Esophagus muscularis mucosa (tissue), 4 donors: ENCODE data around the gene C2CD4C. TPM values are rescaled to one million over a fixed set of nuclear protein-coding genes. Genes with fewer than 3 reads are reported as not detected.

Experiments used
- DNase-seq: peaks from one replicate; pipeline ENCODE4 v3.0.0-alpha.2; 2017; ENCODE audit errors: extremely low spot score
- H3K27ac ChIP-seq, 4 donors: fragments of 200-600 bp; sonication (generic); replicated peaks in 1 of 4; 1 replicate in 3 of 4; 2 replicates in 1 of 4; pipeline ENCODE4 v1.5.1; 2016 to 2019; ENCODE audit warnings: mild to moderate bottlenecking in 1 of 4
- H3K27me3 ChIP-seq, 4 donors: fragments of 200-600 bp; sonication (generic); one replicate each; pipeline versions ENCODE4 v1.5.1 to v1.6.0; 2016 to 2019
- H3K36me3 ChIP-seq, 4 donors: fragments of 200-600 bp; sonication (generic); one replicate each; pipeline ENCODE4 v1.5.1; 2016 to 2019
- H3K4me1 ChIP-seq, 4 donors: fragments of 200-600 bp; sonication (generic); one replicate each; pipeline ENCODE4 v1.5.1; 2016 to 2019
- H3K4me3 ChIP-seq, 4 donors: fragments of 200-600 bp; sonication (generic); 1 replicate in 2 of 4; 2 replicates in 2 of 4; pipeline ENCODE4 v1.5.1; 2016 to 2019; ENCODE audit warnings: mild to moderate bottlenecking in 4 of 4, moderate library complexity in 1 of 4
- H3K9me3 ChIP-seq, 4 donors: fragments of 200-600 bp; sonication (generic); 1 replicate in 3 of 4; 2 replicates in 1 of 4; pipeline ENCODE4 v1.5.1; 2016 to 2019
- CTCF ChIP-seq, 3 experiments: fragments of 200-600 bp in 2 of 3; fragments of 450-650 bp in 1 of 3; sonication (generic) in 2 of 3; IDR thresholded peaks; one replicate each; pipeline ENCODE4 v1.5.1; 2017 to 2019; ENCODE audit warnings: antibody characterized with exemption in 3 of 3, mild to moderate bottlenecking in 2 of 3, moderate library complexity in 1 of 3
- EP300 ChIP-seq: sonication (generic); formaldehyde crosslinking; IDR thresholded peaks from one replicate; pipeline ENCODE4 v1.6.1; 2017; ENCODE audit warnings: antibody characterized with exemption
- POLR2A ChIP-seq: fragments of 450-650 bp; IDR thresholded peaks from one replicate; pipeline ENCODE4 v1.6.1; 2017; ENCODE audit warnings: antibody characterized with exemption, moderate library complexity, mild to moderate bottlenecking, low read depth
- POLR2AphosphoS5 ChIP-seq, 2 donors: sonication (generic); formaldehyde crosslinking; IDR thresholded peaks; one replicate each; pipeline ENCODE4 v1.6.1; 2017; ENCODE audit warnings: antibody characterized with exemption in 2 of 2
- WGBS: methylation state at CpG from one replicate; pipeline ENCODE4 v1.1.5; 2018; 5-methylcytosine and 5-hydroxymethylcytosine counted together
- intact Hi-C: fragments of 100-400 bp; cut with DNase I; formaldehyde crosslinking; loops from one replicate; pipeline ENCODE4 v1.15.1; 2023
- total RNA-seq, 4 donors: library from RNA; depleted of rRNA; stranded (reverse); fragments of >200 nt; gene quantifications; one replicate each; pipeline versions ENCODE4 v1.1.0 to v1.2.1, GENCODE V29; 2016

C2CD4C gene
- 1 to 10 TPM in 3 of 4 donors, under 1 TPM in 1; 0.46 to 3.7 (median 1.7) TPM for total RNA-seq

GRCh38 chr19:408902-409515 is at the start of gene C2CD4C:
Gene C2CD4C, minus strand, starts transcription at chr19:409147. Its CDS starts 786 bp downstream, at chr19:408361.
- 3% methylated on average over 14 of the region's 80 CpGs for WGBS
- Histone ChIP-seq H3K27me3 (peaks cover 0 to 75% (median 39%) of the 10 kb centered on the region in 4 donors), H3K27ac (no peak within 1 kb of the TSS), H3K9me3 (no peaks in the 10 kb centered on the region), H3K36me3 (no peaks in the 10 kb centered on the region), H3K4me3 (peak within 1 kb of the TSS; percentile 52 to 66 (median 54)), H3K4me1 (peaks cover 18 to 35% (median 27%) of the 10 kb centered on the region in 4 donors)
- no peak for DNase-seq
- no peak for TF ChIP-seq POLR2A
- TF ChIP-seq EP300 = no peak
- no peak for TF ChIP-seq POLR2AphosphoS5 (IDR thresholded peaks at IDR 0.05)
- no peak for TF ChIP-seq CTCF (IDR thresholded peaks at IDR 0.05)
- intact Hi-C loops = no loop called here

GRCh38 chr19:458091-459042 is 49.4 kb upstream of the C2CD4C start:
- Histone ChIP-seq H3K27ac (no peak overlapping the region), H3K4me1 (peaks cover 12 to 32% (median 27%) of the 10 kb centered on the region in 4 donors), H3K4me3 (no peak overlapping the region), H3K9me3 (no peaks in the 10 kb centered on the region), H3K36me3 (peaks cover 0 to 15% (median 0%) of the 10 kb centered on the region in 4 donors), H3K27me3 (peaks cover 0 to 23% (median 0%) of the 10 kb centered on the region in 4 donors)
- no peak for DNase-seq
- intact Hi-C loops = no loop called here
- WGBS = 95% methylated on average over 89 of the region's 89 CpGs
- TF ChIP-seq CTCF (IDR thresholded peaks at IDR 0.05) = no peak
- TF ChIP-seq POLR2A = no peak

- intact Hi-C loops = no loop called here
- TF ChIP-seq EP300 (no peak), POLR2A (no peak), CTCF (IDR thresholded peaks at IDR 0.05) (no peak), POLR2AphosphoS5 (IDR thresholded peaks at IDR 0.05) (no peak)
- DNase-seq = no peak
Observed at GRCh38 chr19:457636-458035, 48.7 kb upstream of the C2CD4C start.

GRCh38 chr19:456547-457110 is 47.7 kb upstream of the C2CD4C start:
- Histone ChIP-seq H3K27ac (no peak overlapping the region), H3K4me3 (no peak overlapping the region), H3K27me3 (peaks cover 0 to 15% (median 0%) of the 10 kb centered on the region in 4 donors), H3K36me3 (peaks cover 0 to 15% (median 0%) of the 10 kb centered on the region in 4 donors), H3K9me3 (no peaks in the 10 kb centered on the region), H3K4me1 (peaks cover 7 to 23% (median 20%) of the 10 kb centered on the region in 4 donors)
- 92% methylated on average over 18 of the region's 18 CpGs for WGBS
- DNase-seq = no peak
- no peak for TF ChIP-seq POLR2A
- TF ChIP-seq POLR2AphosphoS5 (IDR thresholded peaks at IDR 0.05) = no peak
- TF ChIP-seq EP300 = no peak
- no peak for TF ChIP-seq CTCF (IDR thresholded peaks at IDR 0.05)
- intact Hi-C loops = no loop called here

More at GRCh38 chr19:457636-458035, 48.7 kb upstream of the C2CD4C start:
- Histone ChIP-seq H3K36me3 (peaks cover 0 to 15% (median 0%) of the 10 kb centered on the region in 4 donors), H3K4me1 (peaks cover 12 to 32% (median 27%) of the 10 kb centered on the region in 4 donors), H3K9me3 (no peaks in the 10 kb centered on the region), H3K27ac (no peak overlapping the region), H3K4me3 (no peak overlapping the region), H3K27me3 (peaks cover 0 to 23% (median 0%) of the 10 kb centered on the region in 4 donors)
- 96% methylated on average over 30 of the region's 30 CpGs for WGBS
